Type B pancreatic cell (in vitro differentiated cells): Measurements from ENCODE around the gene ARHGEF6. TPM values are rescaled to one million over a fixed set of nuclear protein-coding genes. Genes with fewer than 3 reads are reported as not detected.

ENCODE experiments used
- DNase-seq: peaks from one replicate; pipeline ENCODE4 v3.0.0; 2021; ENCODE audit warnings: mixed read lengths; ENCODE audit not compliant: unreplicated experiment; ENCODE audit errors: extremely low spot score
- H3K27ac Mint-ChIP-seq: 2 replicates; pipeline ENCODE4 v1.8.0; 2021; ENCODE audit warnings: mild to moderate bottlenecking, mixed read lengths
- H3K27me3 Mint-ChIP-seq: 2 replicates; pipeline ENCODE4 v1.8.0; 2021; ENCODE audit warnings: mixed read lengths
- H3K36me3 Mint-ChIP-seq: 2 replicates; pipeline ENCODE4 v1.8.0; 2021; ENCODE audit warnings: mixed read lengths
- H3K4me1 Mint-ChIP-seq: one replicate; pipeline ENCODE4 v1.8.0; 2021; ENCODE audit warnings: mixed read lengths; ENCODE audit not compliant: unreplicated experiment
- H3K4me3 Mint-ChIP-seq: 2 replicates; pipeline ENCODE4 v1.8.0; 2021; ENCODE audit warnings: mild to moderate bottlenecking, mixed read lengths
- H3K9me3 Mint-ChIP-seq: 2 replicates; pipeline ENCODE4 v1.8.0; 2021; ENCODE audit warnings: mixed read lengths
- CTCF ChIP-seq: fragments of 200-600 bp; sonication (generic); conservative IDR thresholded peaks from 2 replicates; pipeline ENCODE4 v1.5.0; 2021; ENCODE audit warnings: antibody characterized with exemption, mild to moderate bottlenecking
- total RNA-seq: library from RNA; stranded (reverse); gene quantifications from 2 replicates; pipeline ENCODE4 v1.2.1, GENCODE V29; 2021; ENCODE audit warnings: low replicate concordance

ARHGEF6 gene
- total RNA-seq, 1 donor from 2014 or later = 3.8 TPM

GRCh38 chrX:136731798-136732197 is 48.9 kb downstream of the ARHGEF6 start:
- Mint-ChIP-seq H3K27me3 (no peaks in the 10 kb centered on the region), H3K4me1 (no peaks in the 10 kb centered on the region), H3K4me3 (no peak overlapping the region), H3K9me3 (no peaks in the 10 kb centered on the region), H3K36me3 (no peaks in the 10 kb centered on the region), H3K27ac (no peak overlapping the region)
- DNase-seq = no peak
- TF ChIP-seq CTCF = no peak

- DNase-seq = no peak
- no peaks in the 10 kb centered on the region for H3K9me3 Mint-ChIP-seq
- no peaks in the 10 kb centered on the region for H3K27me3 Mint-ChIP-seq
- H3K4me1 Mint-ChIP-seq = no peaks in the 10 kb centered on the region
- H3K4me3 Mint-ChIP-seq = no peak overlapping the region
- no peaks in the 10 kb centered on the region for H3K36me3 Mint-ChIP-seq
- no peak overlapping the region for H3K27ac Mint-ChIP-seq
- TF ChIP-seq CTCF = no peak
These were observed 49.4 kb downstream of the ARHGEF6 start for GRCh38 chrX:136731207-136731782.

GRCh38 chrX:136728393-136728792 is 52.3 kb downstream of the ARHGEF6 start:
- no peaks in the 10 kb centered on the region for H3K27me3 Mint-ChIP-seq
- no peak for DNase-seq
- H3K4me1 Mint-ChIP-seq = no peaks in the 10 kb centered on the region
- no peaks in the 10 kb centered on the region for H3K36me3 Mint-ChIP-seq
- H3K9me3 Mint-ChIP-seq = no peaks in the 10 kb centered on the region
- no peak for TF ChIP-seq CTCF
- no peak overlapping the region for H3K4me3 Mint-ChIP-seq
- no peak overlapping the region for H3K27ac Mint-ChIP-seq

GRCh38 chrX:136725441-136726104 is 55.2 kb downstream of the ARHGEF6 start:
- no peaks in the 10 kb centered on the region for H3K4me1 Mint-ChIP-seq
- DNase-seq = no peak
- H3K36me3 Mint-ChIP-seq = no peaks in the 10 kb centered on the region
- H3K9me3 Mint-ChIP-seq = peaks cover 8% of the 10 kb centered on the region
- no peak overlapping the region for H3K4me3 Mint-ChIP-seq
- TF ChIP-seq CTCF = no peak
- no peak overlapping the region for H3K27ac Mint-ChIP-seq
- H3K27me3 Mint-ChIP-seq = no peaks in the 10 kb centered on the region

GRCh38 chrX:136718091-136718490 is 62.6 kb downstream of the ARHGEF6 start:
- no peak for DNase-seq
- H3K27me3 Mint-ChIP-seq = no peaks in the 10 kb centered on the region
- H3K4me3 Mint-ChIP-seq = no peak overlapping the region
- H3K36me3 Mint-ChIP-seq = no peaks in the 10 kb centered on the region
- no peak overlapping the region for H3K27ac Mint-ChIP-seq
- TF ChIP-seq CTCF = no peak
- peaks cover 8% of the 10 kb centered on the region for H3K9me3 Mint-ChIP-seq
- no peaks in the 10 kb centered on the region for H3K4me1 Mint-ChIP-seq
